HepG2 (cell line): Measurements from ENCODE around the gene C2orf80. TPM values are rescaled to one million over a fixed set of nuclear protein-coding genes. Genes with fewer than 3 reads are reported as not detected.
A peak's percentile ranks its signal among the peaks of the same experiment; 100 is the strongest.

ENCODE experiments used
- DNMT1 ChIP-seq: sonication (generic); formaldehyde crosslinking; IDR thresholded peaks from 2 replicates; pipeline ENCODE4 v1.5.1; 2020; ENCODE audit warnings: mild to moderate bottlenecking, missing genetic modification reagents
- ELF3 ChIP-seq: IDR thresholded peaks from 2 replicates; pipeline ENCODE4 v1.6.1; 2016; ENCODE audit warnings: missing genetic modification reagents, missing compliant biosample characterization
- ESRRA ChIP-seq: sonication (generic); formaldehyde crosslinking; IDR thresholded peaks from 2 replicates; pipeline ENCODE4 v1.5.1; 2020; ENCODE audit warnings: mild to moderate bottlenecking, low read depth, missing genetic modification reagents
- HCFC1 ChIP-seq: fragments of 150-350 bp; IDR thresholded peaks from 2 replicates; pipeline ENCODE4 v1.6.1; 2014; ENCODE audit warnings: low read depth, low read length
- NR2F2 ChIP-seq: IDR thresholded peaks from 2 replicates; pipeline ENCODE4 v1.6.1; 2012; ENCODE audit warnings: low read depth, inconsistent platforms, borderline replicate concordance
- WIZ ChIP-seq: sonication (generic); formaldehyde crosslinking; IDR thresholded peaks from 2 replicates; pipeline ENCODE4 v1.5.1; 2020; ENCODE audit warnings: mild to moderate bottlenecking, missing genetic modification reagents
- ZFP82 ChIP-seq: sonication (generic); formaldehyde crosslinking; IDR thresholded peaks from 2 replicates; pipeline ENCODE4 v1.5.1; 2020; ENCODE audit warnings: mild to moderate bottlenecking, missing genetic modification reagents, borderline replicate concordance
- ZNF225 ChIP-seq: sonication (generic); formaldehyde crosslinking; IDR thresholded peaks from 2 replicates; pipeline ENCODE4 v1.4.0; 2020; ENCODE audit warnings: mild to moderate bottlenecking, missing genetic modification reagents
- ZNF230 ChIP-seq: sonication (generic); formaldehyde crosslinking; IDR thresholded peaks from 2 replicates; pipeline ENCODE4 v1.4.0; 2020; ENCODE audit warnings: mild to moderate bottlenecking, missing genetic modification reagents
- ZNF367 ChIP-seq: sonication (generic); formaldehyde crosslinking; IDR thresholded peaks from 2 replicates; pipeline ENCODE4 v1.4.0; 2020; ENCODE audit warnings: missing genetic modification reagents, borderline replicate concordance
- ZNF496 ChIP-seq: sonication (generic); formaldehyde crosslinking; IDR thresholded peaks from 2 replicates; pipeline ENCODE4 v1.8.1; 2023; ENCODE audit warnings: mild to moderate bottlenecking, moderate library complexity, missing genetic modification reagents; ENCODE audit not compliant: insufficient replicate concordance
- ZNF570 ChIP-seq: sonication (generic); formaldehyde crosslinking; IDR thresholded peaks from 2 replicates; pipeline ENCODE4 v1.4.0; 2020; ENCODE audit warnings: mild to moderate bottlenecking, missing genetic modification reagents, borderline replicate concordance
- ZSCAN20 ChIP-seq: sonication (generic); formaldehyde crosslinking; IDR thresholded peaks from 2 replicates; pipeline ENCODE4 v1.4.0; 2020; ENCODE audit warnings: missing genetic modification reagents, mild to moderate bottlenecking, borderline replicate concordance
- polyA plus RNA-seq, 8 experiments: library from polyadenylated mRNA; depleted of rRNA in 3 of 8; stranded (reverse) in 7 of 8; unstranded in 1 of 8; fragments of >200 nt; fragmentation: Illumina TruSeq in 4 of 8; extraction: Trizol in 4 of 8; gene quantifications; 2 replicates each; pipeline versions ENCODE4 v1.2.1 to v1.2.3, GENCODE V29; 2011 to 2016; ENCODE audit warnings: low read depth in 4 of 8, missing spikeins in 1 of 8, mixed read lengths in 1 of 8; ENCODE audit not compliant: insufficient read depth in 1 of 8
- total RNA-seq, 5 experiments: library from RNA; depleted of rRNA; stranded (reverse); fragments of >200 nt; fragmentation: Illumina TruSeq; extraction: Trizol; gene quantifications; 2 replicates each; pipeline ENCODE4 v1.2.3, GENCODE V29; 2016; ENCODE audit warnings: low read depth in 1 of 5
- TF ChIP-seq, protein P1 (sequence below): sonication (generic); formaldehyde crosslinking; IDR thresholded peaks from 2 replicates; pipeline ENCODE4 v1.5.1; 2020; ENCODE audit warnings: mild to moderate bottlenecking, missing genetic modification reagents, moderate library complexity
- TF ChIP-seq, protein P2 (sequence below): sonication (generic); formaldehyde crosslinking; IDR thresholded peaks from 2 replicates; pipeline ENCODE4 v1.5.0; 2020; ENCODE audit warnings: missing genetic modification reagents, mild to moderate bottlenecking, borderline replicate concordance
- TF ChIP-seq, protein P3 (sequence below): sonication (generic); formaldehyde crosslinking; IDR thresholded peaks from 2 replicates; pipeline ENCODE4 v1.9.0; 2021; ENCODE audit warnings: missing genetic modification reagents, borderline replicate concordance
- TF ChIP-seq, protein P4 (sequence below): sonication (generic); formaldehyde crosslinking; IDR thresholded peaks from 2 replicates; pipeline ENCODE4 v1.5.0; 2020; ENCODE audit warnings: missing genetic modification reagents

Gene C2orf80
- total and polyA plus RNA-seq, 2 of the 13 experiments (the other 11 are each of a cell fraction or from before 2014, with no cell fraction given): not detected

DNA sequence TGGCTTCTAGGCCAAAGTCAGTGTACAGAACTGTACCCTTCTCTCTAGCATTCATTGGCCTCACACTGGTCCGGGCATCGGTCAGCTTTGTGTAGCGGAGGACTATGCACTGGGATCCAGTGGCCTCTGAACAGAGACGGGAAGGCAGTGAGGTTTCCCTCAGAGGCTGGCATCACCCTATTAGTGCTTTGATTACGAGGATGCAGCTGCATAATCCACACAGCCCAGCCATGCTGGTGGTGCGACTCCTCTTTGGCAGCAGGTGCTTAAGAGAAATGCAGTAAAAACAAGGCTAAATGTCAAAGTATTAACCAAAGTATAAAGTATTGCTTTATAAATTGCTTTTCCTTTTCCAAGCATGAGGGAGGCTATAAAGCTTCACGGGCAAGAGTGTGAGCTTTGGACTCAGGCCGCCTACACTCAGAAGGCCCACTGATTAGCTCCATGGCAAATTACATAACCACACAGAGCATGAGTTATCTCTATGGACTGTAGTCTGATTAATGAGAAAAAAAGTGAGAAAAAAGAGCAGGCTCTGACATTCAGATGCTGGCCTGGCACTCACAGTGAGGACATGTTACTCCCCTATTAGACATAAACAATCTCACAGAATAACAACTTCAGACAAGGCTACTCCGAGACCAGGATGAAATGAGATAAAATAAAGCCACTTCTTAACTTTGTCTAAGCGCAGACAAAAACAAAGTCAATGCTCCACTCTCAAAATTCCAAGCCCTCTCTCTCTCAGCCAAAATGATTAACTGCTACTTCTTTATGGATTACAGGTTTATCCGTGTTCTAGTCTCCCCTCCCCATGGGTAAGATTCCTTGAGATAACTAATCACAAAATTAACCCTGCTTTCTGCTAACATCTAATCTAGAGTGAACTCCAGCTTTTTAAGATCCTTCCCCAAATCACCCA is 53.8 kb downstream of the C2orf80 start (continued):
- TF ChIP-seq ZNF230 (CRISPR knock-in tag): no peak
- TF ChIP-seq, protein P1, sequence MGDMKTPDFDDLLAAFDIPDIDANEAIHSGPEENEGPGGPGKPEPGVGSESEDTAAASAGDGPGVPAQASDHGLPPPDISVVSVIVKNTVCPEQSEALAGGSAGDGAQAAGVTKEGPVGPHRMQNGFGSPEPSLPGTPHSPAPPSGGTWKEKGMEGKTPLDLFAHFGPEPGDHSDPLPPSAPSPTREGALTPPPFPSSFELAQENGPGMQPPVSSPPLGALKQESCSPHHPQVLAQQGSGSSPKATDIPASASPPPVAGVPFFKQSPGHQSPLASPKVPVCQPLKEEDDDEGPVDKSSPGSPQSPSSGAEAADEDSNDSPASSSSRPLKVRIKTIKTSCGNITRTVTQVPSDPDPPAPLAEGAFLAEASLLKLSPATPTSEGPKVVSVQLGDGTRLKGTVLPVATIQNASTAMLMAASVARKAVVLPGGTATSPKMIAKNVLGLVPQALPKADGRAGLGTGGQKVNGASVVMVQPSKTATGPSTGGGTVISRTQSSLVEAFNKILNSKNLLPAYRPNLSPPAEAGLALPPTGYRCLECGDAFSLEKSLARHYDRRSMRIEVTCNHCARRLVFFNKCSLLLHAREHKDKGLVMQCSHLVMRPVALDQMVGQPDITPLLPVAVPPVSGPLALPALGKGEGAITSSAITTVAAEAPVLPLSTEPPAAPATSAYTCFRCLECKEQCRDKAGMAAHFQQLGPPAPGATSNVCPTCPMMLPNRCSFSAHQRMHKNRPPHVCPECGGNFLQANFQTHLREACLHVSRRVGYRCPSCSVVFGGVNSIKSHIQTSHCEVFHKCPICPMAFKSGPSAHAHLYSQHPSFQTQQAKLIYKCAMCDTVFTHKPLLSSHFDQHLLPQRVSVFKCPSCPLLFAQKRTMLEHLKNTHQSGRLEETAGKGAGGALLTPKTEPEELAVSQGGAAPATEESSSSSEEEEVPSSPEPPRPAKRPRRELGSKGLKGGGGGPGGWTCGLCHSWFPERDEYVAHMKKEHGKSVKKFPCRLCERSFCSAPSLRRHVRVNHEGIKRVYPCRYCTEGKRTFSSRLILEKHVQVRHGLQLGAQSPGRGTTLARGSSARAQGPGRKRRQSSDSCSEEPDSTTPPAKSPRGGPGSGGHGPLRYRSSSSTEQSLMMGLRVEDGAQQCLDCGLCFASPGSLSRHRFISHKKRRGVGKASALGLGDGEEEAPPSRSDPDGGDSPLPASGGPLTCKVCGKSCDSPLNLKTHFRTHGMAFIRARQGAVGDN (CRISPR knock-in tag): peak; percentile 52; the same call in 1 of the 2 replicates
- no peak for TF ChIP-seq HCFC1
- peak; percentile 78; the same call in 1 of the 2 replicates for TF ChIP-seq WIZ (CRISPR knock-in tag)
- TF ChIP-seq ELF3 (CRISPR knock-in tag): peak; percentile 58; the same call in 1 of the 2 replicates
- TF ChIP-seq DNMT1: no peak
- TF ChIP-seq ESRRA (CRISPR knock-in tag): no peak
- TF ChIP-seq, protein P2, sequence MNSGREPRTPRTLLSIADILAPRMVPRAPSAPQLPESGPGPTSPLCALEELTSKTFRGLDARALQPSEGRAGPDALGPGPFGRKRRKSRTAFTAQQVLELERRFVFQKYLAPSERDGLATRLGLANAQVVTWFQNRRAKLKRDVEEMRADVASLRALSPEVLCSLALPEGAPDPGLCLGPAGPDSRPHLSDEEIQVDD (CRISPR knock-in tag): no peak
- no peak for TF ChIP-seq ZFP82 (CRISPR knock-in tag)
- TF ChIP-seq, protein P3, sequence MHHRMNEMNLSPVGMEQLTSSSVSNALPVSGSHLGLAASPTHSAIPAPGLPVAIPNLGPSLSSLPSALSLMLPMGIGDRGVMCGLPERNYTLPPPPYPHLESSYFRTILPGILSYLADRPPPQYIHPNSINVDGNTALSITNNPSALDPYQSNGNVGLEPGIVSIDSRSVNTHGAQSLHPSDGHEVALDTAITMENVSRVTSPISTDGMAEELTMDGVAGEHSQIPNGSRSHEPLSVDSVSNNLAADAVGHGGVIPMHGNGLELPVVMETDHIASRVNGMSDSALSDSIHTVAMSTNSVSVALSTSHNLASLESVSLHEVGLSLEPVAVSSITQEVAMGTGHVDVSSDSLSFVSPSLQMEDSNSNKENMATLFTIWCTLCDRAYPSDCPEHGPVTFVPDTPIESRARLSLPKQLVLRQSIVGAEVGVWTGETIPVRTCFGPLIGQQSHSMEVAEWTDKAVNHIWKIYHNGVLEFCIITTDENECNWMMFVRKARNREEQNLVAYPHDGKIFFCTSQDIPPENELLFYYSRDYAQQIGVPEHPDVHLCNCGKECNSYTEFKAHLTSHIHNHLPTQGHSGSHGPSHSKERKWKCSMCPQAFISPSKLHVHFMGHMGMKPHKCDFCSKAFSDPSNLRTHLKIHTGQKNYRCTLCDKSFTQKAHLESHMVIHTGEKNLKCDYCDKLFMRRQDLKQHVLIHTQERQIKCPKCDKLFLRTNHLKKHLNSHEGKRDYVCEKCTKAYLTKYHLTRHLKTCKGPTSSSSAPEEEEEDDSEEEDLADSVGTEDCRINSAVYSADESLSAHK (CRISPR knock-in tag): no peak
- no peak for TF ChIP-seq ZNF367 (CRISPR knock-in tag)
- TF ChIP-seq NR2F2: no peak
- no peak for TF ChIP-seq ZSCAN20 (CRISPR knock-in tag)
- TF ChIP-seq, protein P4, sequence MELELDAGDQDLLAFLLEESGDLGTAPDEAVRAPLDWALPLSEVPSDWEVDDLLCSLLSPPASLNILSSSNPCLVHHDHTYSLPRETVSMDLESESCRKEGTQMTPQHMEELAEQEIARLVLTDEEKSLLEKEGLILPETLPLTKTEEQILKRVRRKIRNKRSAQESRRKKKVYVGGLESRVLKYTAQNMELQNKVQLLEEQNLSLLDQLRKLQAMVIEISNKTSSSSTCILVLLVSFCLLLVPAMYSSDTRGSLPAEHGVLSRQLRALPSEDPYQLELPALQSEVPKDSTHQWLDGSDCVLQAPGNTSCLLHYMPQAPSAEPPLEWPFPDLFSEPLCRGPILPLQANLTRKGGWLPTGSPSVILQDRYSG (CRISPR knock-in tag): no peak
- TF ChIP-seq ZNF225 (CRISPR knock-in tag): no peak
- no peak for TF ChIP-seq ZNF496
- no peak for TF ChIP-seq ZNF570
